AG04450 (cell line): ENCODE measurements around the gene SEMA4D. TPM values are rescaled to one million over a fixed set of nuclear protein-coding genes. Genes with fewer than 3 reads are reported as not detected.
A peak's percentile ranks its signal among the peaks of the same experiment; 100 is the strongest.

Experiments used
- CTCF ChIA-PET: fragments of 300-600, 350-600 bp; formaldehyde crosslinking; extraction: SDS; loops from one replicate; lab custom pipeline; 2022; ENCODE audit warnings: antibody characterized with exemption, inconsistent platforms; lab: Charles Lee
- POLR2A ChIA-PET: fragments of 350-600 bp; formaldehyde crosslinking; extraction: SDS; loops from one replicate; lab custom pipeline; 2021; ENCODE audit warnings: antibody characterized with exemption, inconsistent platforms; lab: Yijun Ruan, JAX
- DNase-seq: peaks from one replicate; pipeline ENCODE4 v3.0.0-alpha.2; 2011; ENCODE audit warnings: low read depth, low spot score
- H3K27ac ChIP-seq: one replicate; pipeline ENCODE4 v1.5.1; 2012; ENCODE audit warnings: low read depth, low read length, control low read depth
- H3K27me3 ChIP-seq: one replicate; pipeline ENCODE4 v1.6.0; 2012; ENCODE audit warnings: low read length; ENCODE audit not compliant: control insufficient read depth, insufficient read depth
- H3K4me3 ChIP-seq: 2 replicates; pipeline ENCODE4 v1.5.1; 2011; ENCODE audit warnings: mild to moderate bottlenecking, low read depth, low read length, control low read depth
- H3K9me3 ChIP-seq: 2 replicates; pipeline ENCODE4 v1.5.1; 2012; ENCODE audit warnings: low read length; ENCODE audit not compliant: control insufficient read depth, insufficient read depth
- CTCF ChIP-seq: IDR thresholded peaks from 2 replicates; pipeline ENCODE4 v1.5.1; 2011; ENCODE audit warnings: low read depth, low read length, control low read depth, inconsistent platforms
- polyA plus RNA-seq: library from polyadenylated mRNA; depleted of rRNA; stranded (reverse); fragments of >200 nt; gene quantifications from 2 replicates; pipeline ENCODE4 v1.2.3, GENCODE V29; 2011

The SEMA4D gene
- polyA plus RNA-seq, 1 experiment: 2.8 TPM

GRCh38 chr9:89464300-89464901, 33.5 kb downstream of the SEMA4D start:
- Histone ChIP-seq H3K27me3 (no peaks in the 10 kb centered on the region), H3K27ac (no peak overlapping the region), H3K9me3 (no peaks in the 10 kb centered on the region), H3K4me3 (no peak overlapping the region)
- no peak for TF ChIP-seq CTCF
- ChIA-PET CTCF (no interaction called here), POLR2A (no interaction called here)
- no peak for DNase-seq

- POLR2A ChIA-PET: no interaction called here
- Histone ChIP-seq H3K9me3 (no peaks in the 10 kb centered on the region), H3K27me3 (no peaks in the 10 kb centered on the region), H3K27ac (no peak overlapping the region), H3K4me3 (no peak overlapping the region)
- TF ChIP-seq CTCF: no peak
- CTCF ChIA-PET: interaction anchor here (0.6 to 0.7 kb wide), 2 partner anchors 86 to 526 kb away, joined by 3 to 6 read pairs; no protein-coding TSS in a partner anchor
- no peak for DNase-seq
Observed at GRCh38 chr9:89462817-89463683, 34.9 kb downstream of the SEMA4D start.

- no peaks in the 10 kb centered on the region for H3K9me3 ChIP-seq
- no peak for DNase-seq
- H3K4me3 ChIP-seq: no peak overlapping the region
- no peak overlapping the region for H3K27ac ChIP-seq
- POLR2A ChIA-PET: interaction anchor here (1.3 kb wide), 1 partner anchor 12 kb away, joined by 3 read pairs; no protein-coding TSS in a partner anchor
- CTCF ChIA-PET: interaction anchor here (0.7 kb wide), 1 partner anchor 86 kb away, joined by 3 read pairs; no protein-coding TSS in a partner anchor
- TF ChIP-seq CTCF: no peak
- no peaks in the 10 kb centered on the region for H3K27me3 ChIP-seq
Observed at GRCh38 chr9:89462199-89462598, 35.7 kb downstream of the SEMA4D start.

- ChIA-PET CTCF (no interaction called here), POLR2A (interaction anchor here (1.3 kb wide), 1 partner anchor 13 kb away, joined by 3 read pairs; no protein-coding TSS in a partner anchor)
- no peak overlapping the region for H3K27ac ChIP-seq
- H3K4me3 ChIP-seq: no peak overlapping the region
- peak; percentile 10 for DNase-seq
- no peaks in the 10 kb centered on the region for H3K9me3 ChIP-seq
- no peaks in the 10 kb centered on the region for H3K27me3 ChIP-seq
- TF ChIP-seq CTCF: no peak
Observed at GRCh38 chr9:89461265-89461664, 36.6 kb downstream of the SEMA4D start.

- Histone ChIP-seq H3K9me3 (no peaks in the 10 kb centered on the region), H3K4me3 (no peak overlapping the region), H3K27me3 (no peaks in the 10 kb centered on the region), H3K27ac (no peak overlapping the region)
- POLR2A ChIA-PET: no interaction called here
- no peak for DNase-seq
- CTCF ChIA-PET: no interaction called here
- TF ChIP-seq CTCF: no peak
Observed at GRCh38 chr9:89460551-89460950, 37.4 kb downstream of the SEMA4D start.
